Measurements from ENCODE around the gene C19orf81.

The C19orf81 gene

DNA sequence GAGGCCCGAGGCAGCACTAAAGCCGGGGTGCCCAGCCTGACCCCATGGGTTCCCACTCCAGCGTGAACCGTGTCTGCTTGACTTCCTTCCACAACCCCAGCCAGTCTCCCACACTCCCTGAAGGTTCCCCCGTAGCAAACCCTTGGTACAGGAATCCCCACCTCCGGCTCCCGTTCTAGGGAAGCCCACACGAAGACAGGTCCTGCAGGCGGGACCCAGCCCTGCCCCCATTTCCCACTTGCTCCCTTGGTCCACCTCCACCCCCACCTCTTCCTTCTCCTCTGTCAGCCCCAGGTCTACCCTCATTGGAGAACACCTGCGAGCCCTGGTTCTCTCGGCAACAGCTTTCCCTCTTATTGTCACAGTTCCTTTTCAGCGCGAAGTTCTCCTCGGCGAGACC is 23.9 kb downstream of the C19orf81 start:
- DNase-seq (ENCODE audit: low read depth in 2 of 2): no peak
- TF ChIP-seq, protein P1, sequence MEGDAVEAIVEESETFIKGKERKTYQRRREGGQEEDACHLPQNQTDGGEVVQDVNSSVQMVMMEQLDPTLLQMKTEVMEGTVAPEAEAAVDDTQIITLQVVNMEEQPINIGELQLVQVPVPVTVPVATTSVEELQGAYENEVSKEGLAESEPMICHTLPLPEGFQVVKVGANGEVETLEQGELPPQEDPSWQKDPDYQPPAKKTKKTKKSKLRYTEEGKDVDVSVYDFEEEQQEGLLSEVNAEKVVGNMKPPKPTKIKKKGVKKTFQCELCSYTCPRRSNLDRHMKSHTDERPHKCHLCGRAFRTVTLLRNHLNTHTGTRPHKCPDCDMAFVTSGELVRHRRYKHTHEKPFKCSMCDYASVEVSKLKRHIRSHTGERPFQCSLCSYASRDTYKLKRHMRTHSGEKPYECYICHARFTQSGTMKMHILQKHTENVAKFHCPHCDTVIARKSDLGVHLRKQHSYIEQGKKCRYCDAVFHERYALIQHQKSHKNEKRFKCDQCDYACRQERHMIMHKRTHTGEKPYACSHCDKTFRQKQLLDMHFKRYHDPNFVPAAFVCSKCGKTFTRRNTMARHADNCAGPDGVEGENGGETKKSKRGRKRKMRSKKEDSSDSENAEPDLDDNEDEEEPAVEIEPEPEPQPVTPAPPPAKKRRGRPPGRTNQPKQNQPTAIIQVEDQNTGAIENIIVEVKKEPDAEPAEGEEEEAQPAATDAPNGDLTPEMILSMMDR (IDR thresholded peaks at IDR 0.05; ENCODE audit: low read depth, low read length): no peak
- no peak overlapping the region for H3K4me3 ChIP-seq (replicated peaks in 1 of 2; ENCODE audit: low read depth in 2 of 2, low read length in 2 of 2)

DNA sequence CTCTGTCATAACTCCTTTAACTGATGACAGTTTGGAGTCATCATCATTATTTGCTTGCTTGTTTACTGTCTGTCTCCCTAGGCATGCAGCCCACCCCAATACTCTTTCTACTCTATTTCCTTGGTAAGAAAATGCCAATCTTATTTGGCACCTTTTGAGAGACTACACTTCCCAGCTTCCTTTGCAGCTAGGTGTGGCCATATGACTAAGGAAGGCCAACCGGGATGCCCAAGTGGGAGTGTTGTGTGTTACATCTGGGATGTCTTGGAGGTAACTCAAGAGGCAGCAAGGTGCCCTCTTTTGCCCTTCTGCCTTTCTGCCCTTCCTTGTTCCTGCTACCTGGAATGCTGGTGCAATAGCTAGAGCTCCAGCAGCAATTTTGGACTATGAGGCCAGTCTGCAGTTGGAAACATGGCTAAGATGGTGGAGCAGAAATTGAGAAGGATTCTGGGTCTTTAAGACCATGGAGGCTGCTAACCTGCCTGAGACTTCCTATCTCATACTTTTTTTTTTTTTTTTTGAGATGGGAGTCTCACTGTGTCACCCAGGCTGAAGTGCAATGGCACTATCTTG is 27.5 kb downstream of the C19orf81 start:
- TF ChIP-seq, protein P1 (IDR thresholded peaks at IDR 0.05; ENCODE audit: low read depth, low read length): no peak
- DNase-seq (ENCODE audit: low read depth in 2 of 2): no peak
- no peak overlapping the region for H3K4me3 ChIP-seq (replicated peaks in 1 of 2; ENCODE audit: low read depth in 2 of 2, low read length in 2 of 2)

DNA sequence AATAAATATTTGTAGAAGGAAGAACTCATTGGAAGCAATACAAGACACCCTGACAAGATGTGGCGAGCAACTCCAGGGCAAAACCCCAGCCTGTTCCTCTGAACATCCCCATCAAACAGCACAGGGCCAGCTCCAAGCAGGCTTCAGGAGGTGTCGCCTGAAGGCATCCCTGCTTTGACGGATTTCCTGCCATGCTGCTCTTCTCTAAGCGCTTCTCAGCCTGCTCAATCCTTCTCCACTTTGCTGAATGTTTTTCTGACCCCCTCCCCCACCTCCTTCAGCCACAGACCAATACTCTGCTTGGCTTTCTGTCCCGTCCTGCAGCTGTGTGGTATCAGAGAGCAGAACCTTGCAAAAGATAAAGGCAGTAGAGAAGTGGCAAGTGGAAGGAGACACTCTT is 28.4 kb downstream of the C19orf81 start:
- no peak overlapping the region for H3K4me3 ChIP-seq (replicated peaks in 1 of 2; ENCODE audit: low read depth in 2 of 2, low read length in 2 of 2)
- TF ChIP-seq, protein P1 (IDR thresholded peaks at IDR 0.05; ENCODE audit: low read depth, low read length): no peak
- no peak for DNase-seq (ENCODE audit: low read depth in 2 of 2)

DNA sequence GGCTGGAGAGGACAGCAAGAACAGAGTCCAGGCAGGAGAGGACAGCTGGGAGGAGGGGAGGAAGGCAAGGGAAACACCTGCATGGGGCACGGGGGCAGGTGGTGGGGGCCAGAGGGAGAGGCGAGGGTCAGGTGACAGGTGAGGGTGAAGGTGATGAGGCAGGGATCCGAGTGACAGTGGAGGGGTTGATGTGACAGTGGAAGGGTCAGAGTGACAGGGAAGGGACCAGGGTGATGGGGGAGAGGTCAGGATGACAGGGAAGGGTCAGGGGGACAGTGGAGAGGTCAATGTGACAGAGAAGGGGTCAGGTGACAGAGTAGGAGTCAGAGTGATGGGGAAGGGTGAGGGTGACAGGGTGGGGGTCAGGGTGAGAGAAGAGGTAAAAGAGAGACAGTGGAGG is 29.1 kb downstream of the C19orf81 start:
- DNase-seq (ENCODE audit: low read depth in 2 of 2): no peak
- TF ChIP-seq, protein P1 (IDR thresholded peaks at IDR 0.05; ENCODE audit: low read depth, low read length): no peak
- H3K4me3 ChIP-seq (replicated peaks in 1 of 2; ENCODE audit: low read depth in 2 of 2, low read length in 2 of 2): no peak overlapping the region

DNA sequence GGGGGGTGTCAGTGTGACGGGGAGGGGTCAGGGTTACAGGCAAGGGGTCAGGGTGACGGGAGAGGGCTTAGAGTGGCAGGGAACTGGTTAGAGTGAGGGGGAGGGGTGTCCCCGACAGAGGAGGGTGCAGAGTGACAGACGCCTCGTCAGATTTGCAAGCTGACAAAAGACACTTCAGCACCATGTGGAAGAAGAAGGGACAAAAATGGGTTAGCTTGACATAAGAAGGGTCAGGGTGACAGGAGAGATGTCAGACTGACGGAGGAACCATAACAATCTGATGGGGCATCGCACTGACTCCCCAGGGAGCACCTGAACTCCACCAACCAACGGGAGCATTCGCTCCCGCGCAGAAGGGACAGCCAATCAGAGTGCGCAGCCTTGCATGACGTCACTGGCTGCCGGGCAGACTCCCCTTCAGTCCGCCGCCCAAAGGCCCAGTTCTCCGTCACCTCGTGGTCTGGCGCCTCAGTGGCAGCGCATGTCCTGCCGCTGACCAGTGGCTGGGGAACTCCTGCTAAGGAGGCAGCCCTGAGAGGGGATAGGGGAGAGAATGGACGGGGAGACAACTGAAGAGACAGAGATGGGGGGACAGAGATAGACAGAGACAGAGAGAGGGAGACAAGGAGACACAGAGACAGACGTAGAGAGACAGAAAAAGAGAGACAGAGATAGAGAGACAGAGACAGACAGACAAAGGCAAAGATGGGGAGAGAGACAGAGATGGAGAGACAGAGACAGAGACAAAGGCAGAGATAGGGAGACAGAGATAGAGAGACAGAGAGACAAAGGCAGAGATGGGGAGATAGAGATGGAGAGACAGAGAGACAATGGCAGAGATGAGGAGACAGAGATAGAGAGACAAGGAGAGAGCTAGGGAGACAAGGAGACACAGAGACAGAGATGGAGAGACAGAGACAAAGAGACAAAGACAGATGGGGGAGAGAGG is 30.2 kb downstream of the C19orf81 start:
- TF ChIP-seq, protein P1 (IDR thresholded peaks at IDR 0.05; ENCODE audit: low read depth, low read length): no peak
- H3K4me3 ChIP-seq (replicated peaks in 1 of 2; ENCODE audit: low read depth in 2 of 2, low read length in 2 of 2): no peak overlapping the region
- DNase-seq (ENCODE audit: low read depth in 2 of 2): peak; percentile 71 to 73

DNA sequence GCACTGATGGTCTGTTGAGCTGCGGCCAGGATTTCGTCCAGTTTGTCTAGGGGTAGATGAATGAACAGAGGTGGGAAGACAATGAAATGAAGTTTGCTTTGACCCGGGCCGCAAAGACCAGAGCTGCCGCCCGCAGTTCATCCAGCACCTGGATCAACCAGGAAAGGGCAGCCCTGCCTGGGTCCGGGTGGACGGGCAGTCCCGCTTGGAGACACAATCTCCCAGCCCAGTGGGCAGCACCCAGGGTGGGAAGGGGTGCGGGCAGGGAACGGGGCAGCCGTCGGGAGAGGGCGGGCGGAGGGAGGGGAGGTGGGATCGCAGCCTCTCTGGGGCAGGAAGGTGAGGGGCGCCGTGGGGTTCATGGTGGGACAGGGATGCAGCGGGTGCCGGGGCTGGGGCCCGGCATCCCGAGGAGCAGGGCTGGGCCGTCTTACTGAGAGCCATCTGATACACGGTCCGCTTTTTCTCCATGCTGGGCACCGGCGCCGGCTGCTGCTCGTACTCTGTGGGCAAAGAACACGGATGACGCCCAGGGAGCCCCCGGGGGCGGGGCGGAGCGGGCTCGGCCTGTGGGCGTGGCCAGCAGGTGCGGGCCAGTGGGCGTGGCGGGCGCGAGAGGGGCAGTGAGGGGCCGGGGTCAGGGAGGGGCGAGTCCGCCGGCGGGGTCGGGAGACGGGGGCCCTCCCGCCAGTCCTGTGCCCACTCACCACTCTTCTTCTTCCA is 37.2 kb downstream of the C19orf81 start:
- DNase-seq (ENCODE audit: low read depth in 2 of 2): no peak
- TF ChIP-seq, protein P1 (IDR thresholded peaks at IDR 0.05; ENCODE audit: low read depth, low read length): no peak
- H3K4me3 ChIP-seq (replicated peaks in 1 of 2; ENCODE audit: low read depth in 2 of 2, low read length in 2 of 2): no peak overlapping the region
